Fibroblast of lung (primary cell): ENCODE data around the gene FAM219B. TPM values are rescaled to one million over a fixed set of nuclear protein-coding genes. Genes with fewer than 3 reads are reported as not detected.

ENCODE experiments used
- DNase-seq, 2 donors: peaks; one replicate each; pipeline versions ENCODE4 v3.0.0 to v3.0.0-alpha.2; 2010; ENCODE audit warnings: low read depth in 2 of 2
- H2AFZ ChIP-seq: 2 replicates; pipeline ENCODE4 v1.5.1; 2012; ENCODE audit warnings: low read length, control low read depth, inconsistent platforms
- H3K27ac ChIP-seq: 2 replicates; pipeline ENCODE4 v1.5.1; 2011; ENCODE audit warnings: low read length, control low read depth; ENCODE audit not compliant: insufficient read depth
- H3K27me3 ChIP-seq: 2 replicates; pipeline ENCODE4 v1.5.1; 2011; ENCODE audit warnings: mild to moderate bottlenecking, low read length; ENCODE audit not compliant: control insufficient read depth, insufficient read depth
- H3K36me3 ChIP-seq: 2 replicates; pipeline ENCODE4 v1.5.1; 2011; ENCODE audit warnings: low read length; ENCODE audit not compliant: control insufficient read depth, insufficient read depth
- H3K4me1 ChIP-seq: 2 replicates; pipeline ENCODE4 v1.5.1; 2011; ENCODE audit warnings: low read length; ENCODE audit not compliant: control insufficient read depth, insufficient read depth; ENCODE audit errors: extremely low read depth
- H3K4me2 ChIP-seq: 2 replicates; pipeline ENCODE4 v1.5.1; 2011; ENCODE audit warnings: low read length, control low read depth; ENCODE audit not compliant: insufficient read depth; ENCODE audit errors: extremely low read depth
- H3K4me3 ChIP-seq, 4 experiments: fragments of 200-600 bp in 1 of 4; sonication (generic) in 1 of 4; replicated peaks in 1 of 4; 2 replicates each; pipeline ENCODE4 v1.5.1; 2011 to 2016; ENCODE audit warnings: low read length in 4 of 4, low read depth in 3 of 4, mild to moderate bottlenecking in 3 of 4, control low read depth in 2 of 4, inconsistent platforms in 1 of 4, mixed read lengths in 1 of 4; ENCODE audit not compliant: insufficient read depth in 1 of 4; ENCODE audit errors: control extremely low read depth in 1 of 4
- H3K79me2 ChIP-seq: 2 replicates; pipeline ENCODE4 v1.5.1; 2012; ENCODE audit warnings: mild to moderate bottlenecking, low read length, inconsistent platforms; ENCODE audit not compliant: control insufficient read depth, insufficient read depth
- H3K9ac ChIP-seq: 2 replicates; pipeline ENCODE4 v1.5.1; 2011; ENCODE audit warnings: mild to moderate bottlenecking, low read length, control low read depth; ENCODE audit not compliant: insufficient read depth
- H3K9me3 ChIP-seq: 2 replicates; pipeline ENCODE4 v1.5.1; 2012; ENCODE audit warnings: low read depth, low read length; ENCODE audit not compliant: control insufficient read depth, insufficient read depth
- H4K20me1 ChIP-seq: 2 replicates; pipeline ENCODE4 v1.5.1; 2011; ENCODE audit warnings: low read length; ENCODE audit not compliant: control insufficient read depth, insufficient read depth; ENCODE audit errors: extremely low read depth
- CTCF ChIP-seq, 2 donors: IDR thresholded peaks in 1 of 2; conservative IDR thresholded peaks in 1 of 2; 1 replicate in 1 of 2; 2 replicates in 1 of 2; pipeline ENCODE4 v1.5.1; 2011 to 2012; ENCODE audit warnings: low read length in 2 of 2, control low read depth in 1 of 2, inconsistent platforms in 1 of 2, low read depth in 1 of 2, mild to moderate bottlenecking in 1 of 2
- EZH2 ChIP-seq: IDR thresholded peaks from 2 replicates; pipeline ENCODE4 v1.5.1; 2012; ENCODE audit warnings: low read length, control low read depth, mild to moderate bottlenecking; ENCODE audit errors: missing control alignments
- polyA plus RNA-seq, 2 donors: library from polyadenylated mRNA; depleted of rRNA in 1 of 2; stranded (reverse) in 1 of 2; unstranded in 1 of 2; fragments of >200 nt; gene quantifications; 2 replicates each; pipeline ENCODE4 v1.2.1, GENCODE V29; 2011 to 2012; ENCODE audit warnings: missing spikeins in 1 of 2
- total RNA-seq: library from RNA; depleted of rRNA; stranded (reverse); fragments of >200 nt; gene quantifications from 2 replicates; pipeline ENCODE4 v1.2.1, GENCODE V29; 2014

Gene FAM219B
- total and polyA plus RNA-seq, 2 donors (not counting 1 experiment from before 2014, with no cell fraction given): 35.3 to 53.8 TPM

- no peak overlapping the region for H3K27ac ChIP-seq
- TF ChIP-seq CTCF (conservative IDR thresholded peaks at IDR 0.05 in 1 of 2, IDR thresholded peaks at IDR 0.05 in 1 of 2; ENCODE audit: low read depth in 1 of 2, low read length in 2 of 2): no peak
- TF ChIP-seq EZH2: no peak
- H3K4me3 ChIP-seq: no peak overlapping the region
- H3K4me2 ChIP-seq: no peak overlapping the region
- no peaks in the 10 kb centered on the region for H4K20me1 ChIP-seq
- H3K36me3 ChIP-seq: no peaks in the 10 kb centered on the region
- no peak overlapping the region for H3K9ac ChIP-seq
- peaks cover 16% of the 10 kb centered on the region for H3K79me2 ChIP-seq
- peak in 1 of 2 donors; percentile 68 for DNase-seq
- H3K4me1 ChIP-seq: peaks cover 4% of the 10 kb centered on the region
- H3K27me3 ChIP-seq: no peaks in the 10 kb centered on the region
- H2AFZ ChIP-seq: no peak overlapping the region
- no peaks in the 10 kb centered on the region for H3K9me3 ChIP-seq
Observed at GRCh38 chr15:74863239-74864056, 43.2 kb downstream of the FAM219B start.

GRCh38 chr15:74858369-74858740, 48.3 kb downstream of the FAM219B start:
- Histone ChIP-seq H3K4me1 (no peaks in the 10 kb centered on the region), H3K9ac (no peak overlapping the region), H3K9me3 (no peaks in the 10 kb centered on the region), H3K36me3 (no peaks in the 10 kb centered on the region), H4K20me1 (no peaks in the 10 kb centered on the region), H3K27ac (no peak overlapping the region), H3K4me2 (no peak overlapping the region), H3K4me3 (no peak overlapping the region), H2AFZ (no peak overlapping the region), H3K79me2 (no peaks in the 10 kb centered on the region), H3K27me3 (no peaks in the 10 kb centered on the region)
- no peak for DNase-seq
- TF ChIP-seq EZH2 (no peak), CTCF (conservative IDR thresholded peaks at IDR 0.05 in 1 of 2, IDR thresholded peaks at IDR 0.05 in 1 of 2; ENCODE audit: low read depth in 1 of 2, low read length in 2 of 2) (no peak)

GRCh38 chr15:74857671-74858368, 48.8 kb downstream of the FAM219B start:
- no peak for DNase-seq
- no peaks in the 10 kb centered on the region for H3K9me3 ChIP-seq
- no peaks in the 10 kb centered on the region for H4K20me1 ChIP-seq

More at GRCh38 chr15:74857671-74858368, 48.8 kb downstream of the FAM219B start:
- Histone ChIP-seq H3K27me3 (no peaks in the 10 kb centered on the region), H3K4me3 (no peak overlapping the region), H3K4me1 (no peaks in the 10 kb centered on the region), H3K4me2 (no peak overlapping the region), H3K27ac (no peak overlapping the region), H2AFZ (no peak overlapping the region), H3K36me3 (no peaks in the 10 kb centered on the region), H3K79me2 (no peaks in the 10 kb centered on the region), H3K9ac (no peak overlapping the region)
- TF ChIP-seq CTCF (conservative IDR thresholded peaks at IDR 0.05 in 1 of 2, IDR thresholded peaks at IDR 0.05 in 1 of 2; ENCODE audit: low read depth in 1 of 2, low read length in 2 of 2) (no peak), EZH2 (no peak)
